GM12875 (cell line): ENCODE measurements around the gene ECSCR.

Source experiments
- H3K4me3 ChIP-seq: one replicate; pipeline ENCODE4 v1.5.1; 2011; ENCODE audit warnings: low read depth, low read length, control low read depth
- CTCF ChIP-seq: IDR thresholded peaks from 2 replicates; pipeline ENCODE4 v1.5.1; 2011; ENCODE audit warnings: low read depth, mild to moderate bottlenecking, control low read depth, inconsistent platforms, low read length, moderate library complexity, borderline replicate concordance; ENCODE audit not compliant: insufficient read depth

ECSCR gene

GRCh38 chr5:139419226-139420192 lies 43.0 kb downstream of the ECSCR start:
- TF ChIP-seq CTCF, result no peak
- no peak overlapping the region for H3K4me3 ChIP-seq

- no peak for TF ChIP-seq CTCF
- no peak overlapping the region for H3K4me3 ChIP-seq
Measured at GRCh38 chr5:139418793-139419192, 43.8 kb downstream of the ECSCR start.

- H3K4me3 ChIP-seq, result no peak overlapping the region
- no peak for TF ChIP-seq CTCF
Measured at GRCh38 chr5:139417214-139417613, 45.3 kb downstream of the ECSCR start.

GRCh38 chr5:139416651-139417050 lies 45.9 kb downstream of the ECSCR start:
- no peak for TF ChIP-seq CTCF
- no peak overlapping the region for H3K4me3 ChIP-seq

- TF ChIP-seq CTCF, result no peak
- no peak overlapping the region for H3K4me3 ChIP-seq
Measured at GRCh38 chr5:139415869-139416268, 46.7 kb downstream of the ECSCR start.

GRCh38 chr5:139415221-139415861 lies 47.2 kb downstream of the ECSCR start:
- TF ChIP-seq CTCF, result no peak
- no peak overlapping the region for H3K4me3 ChIP-seq
